ENCODE measurements around the gene DHRS1. TPM values are rescaled to one million over a fixed set of nuclear protein-coding genes. Genes with fewer than 3 reads are reported as not detected.

DHRS1 gene
- total RNA-seq, 1 donor from 2014 or later, result 29.3 TPM

- DNase-seq (ENCODE audit: low spot score), result no peak
- peaks cover 17% of the 10 kb centered on the region for H3K27me3 Mint-ChIP-seq (ENCODE audit: low read depth)
These were observed 37.7 kb upstream of the DHRS1 start for GRCh38 chr14:24337144-24337823.

GRCh38 chr14:24335461-24336171 lies 36.0 kb upstream of the DHRS1 start:
- TF ChIP-seq CTCF (IDR thresholded peaks at IDR 0.05), result no peak
- H3K4me3 Mint-ChIP-seq (ENCODE audit: unreplicated experiment), result peak overlapping the region; percentile 59
- peaks cover 33% of the 10 kb centered on the region for H3K4me1 Mint-ChIP-seq (ENCODE audit: low read depth)
- H3K27me3 Mint-ChIP-seq (ENCODE audit: low read depth), result peaks cover 18% of the 10 kb centered on the region
- no peak overlapping the region for H3K27ac Mint-ChIP-seq (ENCODE audit: unreplicated experiment)
- DNase-seq (ENCODE audit: low spot score), result no peak
- H3K9me3 Mint-ChIP-seq (ENCODE audit: low read depth), result no peaks in the 10 kb centered on the region
- no peaks in the 10 kb centered on the region for H3K36me3 Mint-ChIP-seq (ENCODE audit: low read depth)

More at GRCh38 chr14:24337144-24337823, 37.7 kb upstream of the DHRS1 start:
- H3K27ac Mint-ChIP-seq (ENCODE audit: unreplicated experiment), result no peak overlapping the region
- no peak overlapping the region for H3K4me3 Mint-ChIP-seq (ENCODE audit: unreplicated experiment)
- H3K4me1 Mint-ChIP-seq (ENCODE audit: low read depth), result peaks cover 29% of the 10 kb centered on the region
- no peaks in the 10 kb centered on the region for H3K36me3 Mint-ChIP-seq (ENCODE audit: low read depth)
- H3K9me3 Mint-ChIP-seq (ENCODE audit: low read depth), result no peaks in the 10 kb centered on the region
- no peak for TF ChIP-seq CTCF (IDR thresholded peaks at IDR 0.05)

GRCh38 chr14:24334431-24335291 lies 35.1 kb upstream of the DHRS1 start, which contains the start of gene ADCY4:
ADCY4 (minus strand) TSS chr14:24335071; CDS start chr14:24334652, 419 bp downstream.
- Mint-ChIP-seq H3K4me3 (ENCODE audit: unreplicated experiment) (peak within 1 kb of the TSS; percentile 73), H3K27ac (ENCODE audit: unreplicated experiment) (no peak within 1 kb of the TSS), H3K27me3 (ENCODE audit: low read depth) (peaks cover 14% of the 10 kb centered on the region), H3K4me1 (ENCODE audit: low read depth) (peaks cover 33% of the 10 kb centered on the region), H3K36me3 (ENCODE audit: low read depth) (no peaks in the 10 kb centered on the region), H3K9me3 (ENCODE audit: low read depth) (no peaks in the 10 kb centered on the region)
- TF ChIP-seq CTCF (IDR thresholded peaks at IDR 0.05), result no peak
- DNase-seq (ENCODE audit: low spot score), result no peak

GRCh38 chr14:24332268-24332993 lies 32.9 kb upstream of the DHRS1 start:
- Mint-ChIP-seq H3K4me1 (ENCODE audit: low read depth) (peaks cover 33% of the 10 kb centered on the region), H3K9me3 (ENCODE audit: low read depth) (no peaks in the 10 kb centered on the region), H3K27me3 (ENCODE audit: low read depth) (peaks cover 5% of the 10 kb centered on the region), H3K4me3 (ENCODE audit: unreplicated experiment) (peak overlapping the region; percentile 56), H3K27ac (ENCODE audit: unreplicated experiment) (no peak overlapping the region), H3K36me3 (ENCODE audit: low read depth) (no peaks in the 10 kb centered on the region)
- TF ChIP-seq CTCF (IDR thresholded peaks at IDR 0.05), result peak; percentile 81
- no peak for DNase-seq (ENCODE audit: low spot score)

Measured in chondrocyte (in vitro differentiated cells).